WI38 (cell line): Measurements from ENCODE around the gene DSE.

ENCODE experiments used
- H3K4me3 ChIP-seq: 2 replicates; pipeline ENCODE4 v1.5.1; 2011; ENCODE audit warnings: low read depth, mild to moderate bottlenecking, control low read depth, low read length
- TF ChIP-seq, protein P1 (sequence below): IDR thresholded peaks from 2 replicates; pipeline ENCODE4 v1.5.1; 2012; ENCODE audit warnings: low read depth, mild to moderate bottlenecking, control low read depth, low read length

The DSE gene

DNA sequence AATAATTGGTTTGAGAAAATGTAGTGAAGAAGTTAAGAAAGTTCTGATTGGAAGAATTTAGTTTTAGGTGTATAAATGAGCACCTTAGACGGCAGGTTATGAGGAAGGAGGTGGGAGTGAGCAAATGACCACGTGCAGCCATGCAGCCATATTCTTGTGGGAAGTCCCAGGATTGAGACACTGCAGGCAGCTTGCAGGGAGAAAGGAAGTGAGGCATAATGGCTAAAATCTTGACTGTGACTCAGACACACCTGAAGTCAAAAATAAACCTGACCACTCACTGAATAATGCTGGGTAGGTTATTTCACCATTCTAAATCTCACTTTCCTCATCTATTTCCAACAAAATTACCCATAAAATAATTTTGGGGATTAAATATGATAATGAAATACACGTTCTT is 16.6 kb downstream of the DSE start:
- TF ChIP-seq, protein P1, sequence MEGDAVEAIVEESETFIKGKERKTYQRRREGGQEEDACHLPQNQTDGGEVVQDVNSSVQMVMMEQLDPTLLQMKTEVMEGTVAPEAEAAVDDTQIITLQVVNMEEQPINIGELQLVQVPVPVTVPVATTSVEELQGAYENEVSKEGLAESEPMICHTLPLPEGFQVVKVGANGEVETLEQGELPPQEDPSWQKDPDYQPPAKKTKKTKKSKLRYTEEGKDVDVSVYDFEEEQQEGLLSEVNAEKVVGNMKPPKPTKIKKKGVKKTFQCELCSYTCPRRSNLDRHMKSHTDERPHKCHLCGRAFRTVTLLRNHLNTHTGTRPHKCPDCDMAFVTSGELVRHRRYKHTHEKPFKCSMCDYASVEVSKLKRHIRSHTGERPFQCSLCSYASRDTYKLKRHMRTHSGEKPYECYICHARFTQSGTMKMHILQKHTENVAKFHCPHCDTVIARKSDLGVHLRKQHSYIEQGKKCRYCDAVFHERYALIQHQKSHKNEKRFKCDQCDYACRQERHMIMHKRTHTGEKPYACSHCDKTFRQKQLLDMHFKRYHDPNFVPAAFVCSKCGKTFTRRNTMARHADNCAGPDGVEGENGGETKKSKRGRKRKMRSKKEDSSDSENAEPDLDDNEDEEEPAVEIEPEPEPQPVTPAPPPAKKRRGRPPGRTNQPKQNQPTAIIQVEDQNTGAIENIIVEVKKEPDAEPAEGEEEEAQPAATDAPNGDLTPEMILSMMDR = no peak
- no peak overlapping the region for H3K4me3 ChIP-seq

DNA sequence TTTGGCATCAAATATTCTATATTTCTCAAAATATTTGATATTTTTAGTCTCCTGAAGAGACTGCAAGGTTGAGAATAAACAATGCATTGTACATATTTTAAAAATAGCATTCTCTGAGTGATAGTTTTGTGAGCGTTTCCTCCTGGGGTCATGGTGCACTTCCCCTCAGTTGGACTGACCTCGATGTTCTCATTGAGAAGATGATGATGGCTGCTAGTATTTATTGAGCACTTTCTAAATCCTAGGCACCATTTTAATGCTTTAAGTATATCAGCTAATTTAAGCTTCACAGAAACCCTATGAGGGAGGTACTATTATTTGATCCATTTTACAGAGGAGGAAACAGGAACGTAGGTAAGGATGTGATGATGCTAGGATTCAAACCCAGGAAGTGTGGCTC is 18.2 kb downstream of the DSE start:
- TF ChIP-seq, protein P1 = no peak
- H3K4me3 ChIP-seq = no peak overlapping the region

DNA sequence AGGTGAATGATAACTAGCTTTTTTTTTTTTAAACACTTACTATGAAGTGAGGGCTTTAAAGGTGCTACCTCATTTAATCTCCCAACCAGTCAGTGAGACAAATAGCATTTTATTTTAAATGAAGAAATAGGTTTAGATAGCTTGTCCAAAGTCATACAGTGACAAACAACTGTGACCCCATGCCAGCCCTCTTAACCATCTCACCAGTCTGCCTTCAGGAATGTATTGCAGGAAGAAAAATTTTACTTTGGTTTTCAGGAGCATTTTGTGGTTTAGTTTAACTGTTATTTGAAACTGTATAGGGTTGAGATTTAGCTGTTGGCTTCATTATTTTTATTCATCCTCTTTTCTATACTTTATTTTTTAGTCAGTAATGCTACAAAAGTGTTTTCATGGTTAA is 18.6 kb downstream of the DSE start:
- TF ChIP-seq, protein P1 = no peak
- H3K4me3 ChIP-seq = no peak overlapping the region

DNA sequence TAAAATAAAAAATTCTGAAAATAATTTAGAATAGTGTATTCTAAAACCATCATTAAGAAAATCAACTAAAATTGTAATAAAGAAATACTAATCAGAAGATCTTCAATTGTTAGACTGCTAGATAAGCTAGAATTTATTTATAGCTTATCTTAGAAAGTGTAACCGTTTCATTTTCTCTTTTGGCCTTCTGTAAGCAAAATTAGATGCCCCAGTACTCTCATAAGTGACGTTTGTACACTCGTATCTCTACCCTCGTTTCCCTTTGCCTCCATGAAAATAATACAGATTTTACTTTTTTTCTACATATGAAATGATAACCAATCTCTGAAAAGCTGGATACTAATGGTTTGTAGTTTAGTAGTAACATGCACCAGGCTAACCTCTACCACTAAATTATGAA is 19.8 kb downstream of the DSE start:
- no peak overlapping the region for H3K4me3 ChIP-seq
- TF ChIP-seq, protein P1 = no peak

DNA sequence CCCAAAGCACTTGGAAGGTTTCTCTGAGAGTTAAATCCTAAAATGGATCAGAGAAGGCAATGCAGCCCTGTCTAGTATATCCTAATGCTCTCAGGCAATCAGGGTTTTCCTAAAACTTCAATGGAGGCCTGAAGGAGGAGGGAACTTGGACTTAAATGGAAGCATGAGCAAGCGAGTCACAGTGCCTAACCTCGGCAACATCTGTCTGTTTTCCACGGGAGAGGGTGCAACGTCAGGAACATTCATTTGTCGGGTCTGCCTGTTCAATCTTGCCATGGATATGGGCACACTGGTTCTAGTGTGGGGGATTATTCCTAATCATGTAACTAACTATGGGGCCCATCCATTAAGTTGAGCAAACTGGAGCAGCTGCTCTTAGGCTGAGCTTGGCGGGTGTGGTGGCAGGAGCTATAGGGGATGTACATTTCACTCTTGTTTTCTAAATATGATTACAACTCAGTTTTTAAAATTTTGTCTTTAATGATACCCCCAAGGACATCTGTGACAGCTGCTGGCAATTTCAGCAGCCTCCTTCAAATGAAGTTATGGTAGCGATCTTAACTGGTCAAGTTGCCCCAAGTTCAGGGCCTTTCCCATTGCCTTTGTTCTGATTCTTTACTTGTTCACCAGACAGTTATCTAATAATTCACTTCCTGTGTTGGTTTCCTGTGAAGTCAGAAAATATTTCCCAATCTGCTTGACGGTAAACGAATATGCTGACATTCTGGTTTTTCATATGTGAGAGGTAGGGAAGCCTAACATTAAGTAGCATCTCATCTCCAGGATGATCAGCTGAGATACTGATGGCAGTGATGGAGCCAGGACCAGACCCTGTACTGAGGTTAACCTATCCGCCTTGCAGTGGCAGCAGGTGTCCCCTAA is 21.6 kb downstream of the DSE start:
- no peak overlapping the region for H3K4me3 ChIP-seq
- TF ChIP-seq, protein P1 = no peak

DNA sequence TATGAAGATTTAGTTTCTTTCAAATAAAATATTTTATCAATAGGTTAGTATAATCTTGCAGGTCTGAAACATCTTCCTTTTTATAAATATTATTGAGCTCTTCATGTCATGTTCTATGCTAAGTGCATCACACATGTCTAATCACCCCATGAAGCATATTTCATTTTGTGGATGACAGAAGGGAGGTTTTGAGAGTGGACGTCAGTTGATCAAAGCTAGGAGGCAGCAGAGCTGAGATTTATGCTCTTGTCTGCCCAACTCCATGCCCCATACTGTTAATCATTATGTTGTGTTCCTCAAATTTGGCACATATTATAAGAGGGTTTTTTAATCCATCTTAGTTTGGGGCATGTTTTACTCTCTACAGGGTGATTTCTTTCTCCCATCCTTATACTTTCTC is 22.7 kb downstream of the DSE start:
- TF ChIP-seq, protein P1 = no peak

DNA sequence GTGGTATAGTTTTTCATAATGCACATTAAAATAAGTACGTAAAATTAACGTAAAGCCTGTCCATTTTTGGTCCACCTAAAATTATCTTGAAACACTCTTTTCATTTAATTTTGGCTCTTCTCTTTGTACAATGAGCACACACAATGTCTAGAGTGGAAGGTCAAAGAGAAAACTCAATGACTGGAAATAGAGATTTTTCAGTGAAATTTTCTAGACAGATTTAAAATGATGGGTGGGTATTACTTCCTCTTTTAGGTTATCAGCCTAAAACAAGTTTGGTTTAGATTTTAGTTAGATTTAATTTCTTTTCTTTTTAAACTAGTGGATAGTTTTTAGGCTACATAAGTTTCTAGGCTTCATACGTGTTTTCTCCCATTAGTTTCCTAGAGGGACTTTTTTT is 24.9 kb downstream of the DSE start:
- TF ChIP-seq, protein P1 = no peak
- no peak overlapping the region for H3K4me3 ChIP-seq

More for the DNA sequence above, 22.7 kb downstream of the DSE start:
- no peak overlapping the region for H3K4me3 ChIP-seq
